GM13977 (cell line): ENCODE measurements around the gene USP1.

ENCODE experiments used
- DNase-seq: peaks from one replicate; pipeline ENCODE4 v3.0.0; 2012; ENCODE audit warnings: low spot score
- in situ Hi-C: fragments of 300-500 bp; cut with MboI; formaldehyde crosslinking; loops from one replicate; pipeline ENCODE4 v1.12.0; 2022; ENCODE audit warnings: low sequenced_read_pairs, low pct_unique_long_range_greater_than_20kb, mixed read lengths, inconsistent platforms; ENCODE audit not compliant: unreplicated experiment
- TF ChIP-seq, protein P1 (sequence below): IDR thresholded peaks from 2 replicates; pipeline ENCODE4 v1.5.1; 2012; ENCODE audit warnings: mild to moderate bottlenecking, control low read depth; ENCODE audit not compliant: insufficient read depth; ENCODE audit errors: extremely low read depth, missing control alignments

USP1 gene

DNA sequence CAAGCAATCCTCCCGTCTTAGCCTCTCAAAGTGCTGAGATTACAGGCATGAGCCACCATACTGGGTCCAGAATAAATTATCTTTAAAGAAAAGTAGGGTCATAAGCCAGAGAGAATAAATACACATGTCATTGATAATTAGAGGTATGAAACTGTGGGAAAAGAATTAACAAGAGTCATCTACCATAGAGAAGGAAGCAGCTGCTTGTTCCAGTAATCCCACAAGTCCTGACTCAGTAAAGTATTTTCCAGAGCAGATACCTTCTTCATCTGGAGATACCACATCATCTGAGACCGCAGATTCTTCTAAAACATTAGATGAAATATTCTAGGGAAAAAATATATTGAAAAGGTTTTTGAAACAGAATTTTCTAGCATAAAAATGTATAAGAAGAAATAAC lies 55.7 kb downstream of the USP1 start:
- DNase-seq, result no peak
- in situ Hi-C loops, result no loop called here

DNA sequence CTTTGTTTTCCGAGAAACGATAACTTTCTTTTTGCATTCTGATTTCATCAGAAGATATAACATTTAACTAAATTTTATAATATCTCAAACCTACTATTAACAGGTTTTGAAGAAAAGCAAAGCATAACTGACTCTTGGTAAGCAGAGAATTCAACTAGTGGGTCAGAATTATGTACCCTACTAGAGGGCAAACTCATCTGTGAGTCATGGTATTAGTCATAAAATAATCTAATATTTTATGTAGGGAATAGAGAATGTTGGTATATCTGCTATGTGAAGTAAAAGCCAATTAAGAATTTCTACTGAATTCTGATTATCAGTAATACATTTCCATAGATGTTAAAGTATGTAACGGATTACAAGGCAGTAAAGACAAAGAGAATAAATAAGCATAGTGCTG lies 56.8 kb downstream of the USP1 start:
- in situ Hi-C loops, result no loop called here
- no peak for DNase-seq
- TF ChIP-seq, protein P1, sequence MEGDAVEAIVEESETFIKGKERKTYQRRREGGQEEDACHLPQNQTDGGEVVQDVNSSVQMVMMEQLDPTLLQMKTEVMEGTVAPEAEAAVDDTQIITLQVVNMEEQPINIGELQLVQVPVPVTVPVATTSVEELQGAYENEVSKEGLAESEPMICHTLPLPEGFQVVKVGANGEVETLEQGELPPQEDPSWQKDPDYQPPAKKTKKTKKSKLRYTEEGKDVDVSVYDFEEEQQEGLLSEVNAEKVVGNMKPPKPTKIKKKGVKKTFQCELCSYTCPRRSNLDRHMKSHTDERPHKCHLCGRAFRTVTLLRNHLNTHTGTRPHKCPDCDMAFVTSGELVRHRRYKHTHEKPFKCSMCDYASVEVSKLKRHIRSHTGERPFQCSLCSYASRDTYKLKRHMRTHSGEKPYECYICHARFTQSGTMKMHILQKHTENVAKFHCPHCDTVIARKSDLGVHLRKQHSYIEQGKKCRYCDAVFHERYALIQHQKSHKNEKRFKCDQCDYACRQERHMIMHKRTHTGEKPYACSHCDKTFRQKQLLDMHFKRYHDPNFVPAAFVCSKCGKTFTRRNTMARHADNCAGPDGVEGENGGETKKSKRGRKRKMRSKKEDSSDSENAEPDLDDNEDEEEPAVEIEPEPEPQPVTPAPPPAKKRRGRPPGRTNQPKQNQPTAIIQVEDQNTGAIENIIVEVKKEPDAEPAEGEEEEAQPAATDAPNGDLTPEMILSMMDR, result no peak

More for the DNA sequence above, 55.7 kb downstream of the USP1 start:
- TF ChIP-seq, protein P1, result no peak

DNA sequence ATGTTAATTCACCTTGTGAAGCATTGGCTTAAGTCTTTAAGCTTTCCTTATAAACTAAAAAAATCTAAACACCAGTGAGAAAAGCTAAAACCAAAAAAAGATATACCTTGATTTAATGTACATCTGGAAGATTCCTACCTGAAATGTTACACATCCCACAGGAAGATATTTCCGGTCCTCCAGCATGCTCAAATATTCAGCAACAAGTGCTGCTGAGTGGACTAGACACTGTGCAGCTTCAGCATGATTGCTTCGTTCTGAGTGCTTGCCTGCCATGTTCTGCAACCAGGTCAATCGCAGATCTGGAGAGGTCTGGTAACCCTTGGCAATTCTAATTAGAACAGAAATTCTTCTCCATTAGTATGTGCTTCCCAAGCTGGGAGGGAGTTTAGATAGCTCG lies 57.3 kb downstream of the USP1 start:
- no peak for DNase-seq
- in situ Hi-C loops, result no loop called here
- TF ChIP-seq, protein P1, result no peak

DNA sequence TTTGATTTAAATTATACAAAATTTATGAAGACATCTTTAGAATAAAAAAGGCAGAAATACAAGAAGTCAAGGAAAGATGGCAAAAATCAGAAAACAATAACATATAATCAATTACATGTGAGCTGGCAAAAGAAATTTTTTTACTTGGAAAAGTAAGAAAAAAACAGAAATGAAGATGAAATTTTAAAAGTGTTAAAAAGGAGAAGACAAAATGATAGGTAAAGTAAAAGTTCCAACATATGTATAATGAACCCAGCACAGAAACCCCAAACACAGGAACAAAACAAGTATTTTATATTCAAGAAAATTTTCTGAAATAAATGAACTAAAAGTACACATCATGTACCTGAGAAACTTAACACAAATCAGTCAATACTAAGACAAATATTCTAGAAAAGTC lies 63.4 kb downstream of the USP1 start:
- in situ Hi-C loops, result no loop called here
- no peak for DNase-seq
- TF ChIP-seq, protein P1, result no peak
